Measurements from ENCODE around the gene PCSK6. TPM values are rescaled to one million over a fixed set of nuclear protein-coding genes. Genes with fewer than 3 reads are reported as not detected.

Gene PCSK6
- 0.15 and 0.50 TPM in 2 replicates for total RNA-seq

GRCh38 chr15:101489599-101490407, at the start of gene PCSK6:
TSS of gene PCSK6 (minus strand) at chr15:101489707. CDS start at chr15:101489670, 37 bp downstream.

GRCh38 chr15:101294731-101295606, 194.5 kb downstream of the PCSK6 start, which contains the start of gene SNRPA1:
TSS of gene SNRPA1 (minus strand) at chr15:101295248. CDS start at chr15:101295178, 70 bp downstream.

DNA sequence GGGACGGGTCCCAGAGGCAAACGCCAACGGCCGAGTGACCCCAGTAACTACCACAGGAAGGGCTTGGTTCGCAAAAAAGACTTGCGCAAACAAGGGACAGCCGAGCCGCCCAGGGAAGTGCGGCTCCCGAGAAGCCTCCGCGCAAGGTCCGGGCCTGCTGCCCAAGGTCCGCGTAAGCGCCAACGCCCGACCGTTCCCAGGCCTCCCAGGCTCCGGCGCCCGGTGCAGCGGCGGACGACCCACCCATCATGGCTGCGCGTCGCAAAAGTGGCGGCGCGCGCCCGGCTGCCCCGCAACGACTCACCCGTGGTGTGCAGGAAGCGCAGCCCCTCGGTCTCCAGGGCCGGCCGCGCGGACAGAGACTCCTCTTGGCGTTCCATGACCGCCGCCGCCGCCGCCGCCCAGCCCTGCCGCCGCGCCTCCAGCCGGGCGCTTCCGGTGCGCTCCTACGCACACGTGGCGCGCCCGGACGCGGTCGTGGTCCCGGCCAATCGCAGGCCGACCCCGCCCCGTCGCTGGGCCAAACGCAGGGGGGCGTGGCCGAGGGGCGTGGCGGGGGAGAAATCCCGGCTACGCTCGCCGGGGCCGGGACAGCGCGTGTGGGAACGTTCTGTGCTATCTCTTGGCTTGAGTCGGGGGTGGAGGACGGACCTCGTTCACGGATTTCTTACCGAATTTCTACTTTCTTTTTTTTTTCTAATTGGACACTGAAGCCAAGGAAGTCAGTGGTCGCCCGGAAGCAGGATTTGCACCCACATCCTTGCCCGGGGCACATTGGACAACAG, 212.3 kb downstream of the PCSK6 start, which contains the start of gene SELENOS:
TSS of gene SELENOS (minus strand) at position 448 of the 785 bp plus-strand sequence. CDS start at position 380, 68 bp downstream.

Other genes starting within 250 kb of the PCSK6 start
- 39.0 and 43.2 TPM in 2 replicates for gene CHSY1, start 237.7 kb downstream of the PCSK6 start, total RNA-seq
- 48.0 and 60.7 TPM in 2 replicates for gene SELENOS, start 212.2 kb downstream of the PCSK6 start, total RNA-seq
- 10.6 and 26.3 TPM in 2 replicates for gene SNRPA1, start 194.5 kb downstream of the PCSK6 start, total RNA-seq
- gene TM2D3, start 162.7 kb upstream of the PCSK6 start, total RNA-seq: 44.8 and 52.6 TPM in 2 replicates
- gene TARS3, start 234.8 kb upstream of the PCSK6 start, total RNA-seq: 24.3 and 24.6 TPM in 2 replicates

All from smooth muscle cell of trachea (primary cell).